ENCODE data around the gene GRIP2. TPM values are rescaled to one million over a fixed set of nuclear protein-coding genes. Genes with fewer than 3 reads are reported as not detected.
"Not testable (repeated sequence)": the region's sequence is repeated elsewhere in the genome, so short reads cannot be mapped to it uniquely, and the experiment has no call there.

The GRIP2 gene
- total RNA-seq, 1 donor from 2014 or later = 0.05 TPM

- no peak for DNase-seq (ENCODE audit: low read depth)
Observed at GRCh38 chr3:14520967-14521366, 19.2 kb downstream of the GRIP2 start.

DNA sequence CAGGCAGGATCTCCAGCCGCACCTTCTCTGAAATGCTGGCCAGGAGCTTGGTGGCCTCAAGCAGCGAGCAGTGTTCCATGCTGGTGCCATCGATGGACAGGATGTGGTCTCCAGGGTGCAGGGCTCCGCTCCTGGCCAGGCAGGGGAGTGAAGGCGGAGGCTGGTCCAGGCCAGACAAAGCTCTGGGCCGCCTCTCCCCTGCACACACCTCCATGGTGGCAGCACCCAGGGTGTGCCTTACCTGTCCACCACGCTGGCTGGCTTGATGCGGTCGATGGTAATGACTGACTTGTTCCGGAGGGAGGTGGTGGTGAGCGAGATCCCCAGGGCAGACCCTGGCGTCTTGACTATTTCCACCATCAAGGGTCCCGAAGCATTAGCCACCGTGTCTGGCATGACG, 20.0 kb downstream of the GRIP2 start:
- no peak for DNase-seq (ENCODE audit: low read depth)

GRCh38 chr3:14519406-14519805, 20.7 kb downstream of the GRIP2 start:
- DNase-seq (ENCODE audit: low read depth) = no peak

DNA sequence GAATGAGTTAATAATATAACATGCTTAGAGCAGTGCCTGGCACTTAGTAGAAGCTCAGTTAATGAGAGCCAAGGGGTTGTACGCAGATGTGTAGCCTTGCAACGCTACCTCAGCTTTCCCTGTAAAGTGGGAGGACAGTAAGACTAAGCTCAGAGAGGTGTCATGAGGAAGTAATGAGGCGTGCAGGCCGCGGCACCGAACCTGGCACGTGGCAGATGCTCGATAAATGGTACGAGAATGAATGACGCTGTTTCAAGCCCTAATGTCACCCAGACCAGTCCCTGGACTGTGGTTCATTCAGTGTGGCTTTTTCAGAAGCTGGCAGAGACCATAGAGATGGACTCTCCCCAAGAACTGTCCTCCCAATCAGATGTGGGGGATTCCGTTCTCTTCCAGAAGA, 21.2 kb downstream of the GRIP2 start:
- no peak for DNase-seq (ENCODE audit: low read depth)

- DNase-seq (ENCODE audit: low read depth) = no peak
Observed at GRCh38 chr3:14518432-14518802, 21.7 kb downstream of the GRIP2 start.

GRCh38 chr3:14517601-14518431, 22.3 kb downstream of the GRIP2 start:
- DNase-seq (ENCODE audit: low read depth) = no peak

DNA sequence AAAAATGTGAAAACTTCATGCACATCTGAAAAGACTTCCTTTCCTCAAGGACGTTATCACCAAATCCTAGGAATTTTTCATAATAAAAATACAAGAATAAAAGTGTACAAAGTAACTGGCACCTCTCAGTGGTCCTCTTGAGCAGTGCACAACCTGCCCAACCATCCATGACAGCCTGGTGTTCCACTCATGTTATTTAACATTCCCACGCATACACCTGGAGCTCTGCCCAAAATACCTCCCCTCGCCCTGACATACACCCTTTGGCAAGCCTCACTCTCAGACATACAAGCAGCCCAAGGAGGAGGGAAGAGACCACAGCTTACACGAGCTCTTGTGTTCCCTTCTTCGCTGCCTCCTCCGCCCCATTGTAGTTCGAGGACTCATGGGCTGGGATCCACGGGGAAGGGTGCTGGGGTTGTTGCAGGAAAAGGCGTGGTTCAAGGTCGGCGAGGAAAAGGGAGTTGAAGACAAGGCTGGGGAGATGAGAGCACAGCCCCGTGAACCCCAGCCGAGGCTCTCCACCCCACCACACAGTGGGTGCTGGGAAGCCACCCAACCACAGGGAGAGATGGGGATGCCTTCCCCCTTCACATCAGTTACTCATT, 23.3 kb downstream of the GRIP2 start:
- no peak for DNase-seq (ENCODE audit: low read depth)

- not testable (repeated sequence) for DNase-seq (ENCODE audit: low read depth)
Observed at GRCh38 chr3:14515526-14515925, 24.6 kb downstream of the GRIP2 start.

- DNase-seq (ENCODE audit: low read depth) = no peak
Observed at GRCh38 chr3:14514323-14514720, 25.8 kb downstream of the GRIP2 start.

DNA sequence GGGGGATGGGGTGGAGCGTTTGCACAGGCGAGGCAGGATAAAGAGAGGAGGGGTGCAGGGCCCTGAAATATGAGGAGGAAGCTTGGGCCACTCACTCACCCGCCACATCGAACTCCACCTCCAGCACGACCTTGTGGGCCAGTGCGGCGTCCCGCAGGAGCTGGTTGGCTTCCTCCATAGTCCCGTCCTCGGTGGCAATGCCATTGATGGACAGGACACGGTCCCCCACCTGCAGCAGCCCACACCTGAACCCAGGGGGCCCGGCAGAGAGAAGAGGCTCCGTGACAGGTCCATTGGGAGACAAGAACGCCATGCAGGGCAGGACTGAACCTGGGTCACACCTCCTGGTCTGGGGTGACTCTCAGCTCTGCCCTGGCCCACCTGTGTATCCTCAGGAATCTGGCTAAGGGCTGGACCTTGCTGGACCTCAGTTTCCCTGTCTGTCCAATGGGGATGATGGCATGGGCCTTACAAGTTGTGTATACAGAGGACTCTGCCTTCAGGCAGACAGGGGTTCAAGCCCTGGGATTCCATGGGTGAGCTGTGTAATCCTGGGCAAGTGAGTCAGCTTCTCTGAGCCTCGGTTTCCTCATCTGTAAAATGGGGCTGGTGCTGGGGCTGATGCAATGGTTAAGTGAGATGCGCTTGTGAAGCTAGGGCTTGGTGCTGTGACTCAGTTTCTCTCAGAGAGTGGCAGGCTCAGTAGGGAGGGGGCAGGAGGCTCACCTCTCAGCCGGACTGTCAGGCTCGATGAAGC, 26.4 kb downstream of the GRIP2 start:
- no peak for DNase-seq (ENCODE audit: low read depth)

DNA sequence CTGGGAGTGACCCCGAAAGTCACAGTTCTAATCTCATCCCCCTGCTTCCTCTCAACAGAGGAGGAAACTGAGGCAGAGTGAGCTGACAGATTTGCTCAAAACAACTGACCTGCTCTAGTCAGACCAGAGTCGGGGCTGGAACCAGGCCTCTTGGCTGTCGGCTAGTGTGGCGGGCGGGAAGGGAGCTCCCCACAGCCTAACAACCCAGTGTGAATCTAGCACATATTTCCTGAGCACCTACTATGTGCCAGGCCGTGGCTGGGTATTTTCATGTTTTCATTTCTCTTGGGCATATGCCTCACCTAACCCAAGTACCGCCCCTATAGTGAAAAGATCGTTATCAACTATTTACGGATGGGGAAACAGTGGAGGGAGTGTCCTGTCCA, 27.2 kb downstream of the GRIP2 start:
- DNase-seq (ENCODE audit: low read depth) = no peak

- DNase-seq (ENCODE audit: low read depth) = no peak
Observed at GRCh38 chr3:14512281-14512941, 27.7 kb downstream of the GRIP2 start.

- no peak for DNase-seq (ENCODE audit: low read depth)
Observed at GRCh38 chr3:14511623-14512280, 28.4 kb downstream of the GRIP2 start.

- no peak for DNase-seq (ENCODE audit: low read depth)
Observed at GRCh38 chr3:14510838-14511622, 29.1 kb downstream of the GRIP2 start.

DNA sequence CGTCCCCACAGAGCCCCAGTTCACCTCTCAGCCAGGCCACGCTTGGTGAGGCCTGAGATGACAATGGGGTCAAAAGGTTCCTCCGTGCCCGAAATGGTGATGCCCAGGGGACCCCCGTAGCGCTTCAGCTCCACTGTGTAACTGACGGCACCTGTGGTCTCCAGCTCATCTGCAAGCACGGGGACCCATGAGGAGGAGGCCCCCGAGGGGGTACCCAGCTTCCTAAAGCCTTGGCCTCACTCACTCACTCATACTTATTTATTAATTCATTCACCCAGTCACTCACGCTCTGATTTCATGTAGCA, 30.4 kb downstream of the GRIP2 start:
- no peak for DNase-seq (ENCODE audit: low read depth)

DNA sequence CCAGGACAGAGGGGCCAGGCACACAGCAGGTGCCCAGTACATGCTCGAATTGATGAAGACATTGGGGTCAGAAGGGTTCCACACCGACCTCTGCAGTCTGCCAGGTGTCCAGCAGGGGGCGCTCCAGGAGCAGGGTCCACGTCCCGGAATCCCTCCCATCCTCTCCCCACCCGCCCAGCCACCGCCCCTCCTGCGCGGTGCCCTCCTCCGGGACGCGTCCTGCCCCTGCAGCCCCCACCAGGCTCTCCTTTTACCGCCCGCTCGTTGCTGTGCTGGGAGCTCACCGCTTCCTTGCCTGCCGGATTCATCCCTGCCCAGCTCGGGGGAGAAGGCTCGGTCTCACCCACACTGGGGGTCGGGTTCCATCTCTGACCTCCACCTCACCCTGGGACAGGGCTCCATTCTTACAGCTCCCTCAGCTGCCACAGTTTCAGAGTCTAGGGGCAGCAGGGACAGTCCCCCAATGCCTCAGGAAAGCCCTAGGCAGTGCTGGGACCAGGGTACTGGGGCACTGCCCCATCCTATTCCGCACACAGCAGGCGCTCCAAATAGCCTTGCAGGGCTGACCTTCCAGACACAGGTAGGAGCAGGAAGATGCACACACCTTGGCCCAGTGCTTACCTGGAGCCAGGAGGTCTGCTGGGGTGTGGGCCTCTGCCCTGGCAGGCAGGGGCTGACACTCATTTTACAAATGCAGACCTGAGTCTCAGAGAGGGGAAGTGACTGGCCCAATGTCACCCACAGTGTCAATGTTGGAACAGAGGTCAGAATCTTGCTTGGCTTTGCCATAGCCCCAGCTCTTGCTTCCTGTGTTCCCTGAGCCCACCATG, 31.0 kb downstream of the GRIP2 start:
- DNase-seq (ENCODE audit: low read depth) = no peak

DNA sequence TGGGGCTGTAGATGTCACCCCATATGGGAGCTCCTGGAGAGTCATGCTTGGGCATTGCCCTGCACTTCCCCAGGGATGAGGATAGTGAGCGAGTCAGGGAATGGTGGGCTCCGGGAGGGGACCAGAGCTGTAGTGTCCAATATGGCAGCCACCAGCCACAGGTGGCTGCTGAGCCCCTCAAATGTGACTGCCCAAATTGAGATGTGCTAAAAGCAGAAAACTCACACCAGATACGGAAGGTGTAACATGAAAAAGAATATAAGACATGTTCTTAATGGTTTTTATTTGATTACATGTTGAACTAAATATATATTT, 31.7 kb downstream of the GRIP2 start:
- DNase-seq (ENCODE audit: low read depth) = no peak

- no peak for DNase-seq (ENCODE audit: low read depth)
Observed at GRCh38 chr3:14507757-14508504, 32.2 kb downstream of the GRIP2 start.

DNA sequence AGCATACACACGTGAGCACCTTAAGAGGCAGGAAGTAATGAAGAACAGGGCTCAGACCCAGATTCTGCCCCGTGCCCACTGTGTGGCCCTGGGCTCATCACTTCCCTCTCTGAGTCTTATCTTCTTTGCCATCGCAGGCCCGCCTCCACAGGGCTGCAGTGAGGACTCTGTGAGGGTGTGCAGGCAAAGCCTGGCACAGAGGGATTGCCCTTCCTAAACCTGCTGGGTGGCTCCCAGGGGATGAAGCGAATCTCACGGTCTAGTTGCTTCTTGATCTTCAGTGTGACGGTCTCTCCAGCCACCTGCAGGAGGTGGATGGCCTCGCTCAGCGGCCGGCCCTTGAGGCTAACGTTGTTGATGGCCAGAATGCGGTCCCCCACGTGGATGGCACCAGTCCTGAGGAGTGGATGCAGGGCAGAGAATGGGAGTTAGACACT, 32.8 kb downstream of the GRIP2 start:
- no peak for DNase-seq (ENCODE audit: low read depth)

Data from renal cortical epithelial cell (primary cell).